Measurements from ENCODE around the gene DMBT1. TPM values are rescaled to one million over a fixed set of nuclear protein-coding genes. Genes with fewer than 3 reads are reported as not detected.

Gene DMBT1
- polyA plus RNA-seq, 1 donor (not counting 4 experiments of a cell fraction or from before 2014, with no cell fraction given), result 0.04 TPM

- Histone ChIP-seq H3K4me1 (ENCODE audit: control insufficient read depth, extremely low read depth, insufficient read depth, low read length) (no peaks in the 10 kb centered on the region), H3K9me3 (ENCODE audit: control insufficient read depth, low read depth, low read length) (no peaks in the 10 kb centered on the region), H3K79me2 (ENCODE audit: control insufficient read depth, insufficient read depth, low read length) (no peaks in the 10 kb centered on the region), H3K4me2 (ENCODE audit: control insufficient read depth, extremely low read depth, insufficient read depth, low read depth, low read length) (no peak overlapping the region), H3K9ac (ENCODE audit: control insufficient read depth, extremely low read depth, insufficient read depth, low read length) (no peak overlapping the region), H3K27ac (ENCODE audit: control insufficient read depth, insufficient read depth, low read length) (no peak overlapping the region), H3K9me1 (ENCODE audit: control insufficient read depth, extremely low read depth, insufficient read depth, low read length) (no peaks in the 10 kb centered on the region), H2AFZ (ENCODE audit: control insufficient read depth, low read length) (no peak overlapping the region), H3K36me3 (ENCODE audit: control insufficient read depth in 2 of 2, extremely low read depth in 1 of 2, insufficient read depth in 2 of 2, low read length in 2 of 2) (no peaks in the 10 kb centered on the region), H3K27me3 (ENCODE audit: control insufficient read depth, extremely low read depth, insufficient read depth, low read length) (peaks cover 6% of the 10 kb centered on the region), H4K20me1 (ENCODE audit: control insufficient read depth, extremely low read depth, insufficient read depth, low read length) (no peaks in the 10 kb centered on the region), H3K4me3 (ENCODE audit: control insufficient read depth in 2 of 3, extremely low read depth in 1 of 3, insufficient read depth in 2 of 3, low read depth in 1 of 3, low read length in 3 of 3) (no peak overlapping the region)
- dilution Hi-C loops (cut with MboI; ENCODE audit: extremely low pct_ligation_motif_present, low sequenced_read_pairs), result no loop called here
- no peak for DNase-seq (ENCODE audit: low read depth, low spot score)
- TF ChIP-seq EZH2 (IDR thresholded peaks at IDR 0.05; ENCODE audit: low read length) (no peak), CTCF (optimal IDR thresholded peaks at IDR 0.05 in 1 of 3, IDR thresholded peaks at IDR 0.05 in 1 of 3, conservative IDR thresholded peaks at IDR 0.05 in 1 of 3; ENCODE audit: extremely low read depth in 1 of 3, insufficient read depth in 2 of 3, low read length in 3 of 3) (no peak)
- FAIRE-seq, result no peak
These were observed 31.6 kb downstream of the DMBT1 start for GRCh38 chr10:122592161-122592560.

GRCh38 chr10:122617476-122618270 is 57.1 kb downstream of the DMBT1 start:
- dilution Hi-C loops (cut with MboI; ENCODE audit: extremely low pct_ligation_motif_present, low sequenced_read_pairs), result no loop called here
- Histone ChIP-seq H3K27me3 (ENCODE audit: control insufficient read depth, extremely low read depth, insufficient read depth, low read length) (peaks cover 3% of the 10 kb centered on the region), H3K4me2 (ENCODE audit: control insufficient read depth, extremely low read depth, insufficient read depth, low read depth, low read length) (no peak overlapping the region), H3K4me3 (ENCODE audit: control insufficient read depth in 2 of 3, extremely low read depth in 1 of 3, insufficient read depth in 2 of 3, low read depth in 1 of 3, low read length in 3 of 3) (no peak overlapping the region), H2AFZ (ENCODE audit: control insufficient read depth, low read length) (no peak overlapping the region), H3K4me1 (ENCODE audit: control insufficient read depth, extremely low read depth, insufficient read depth, low read length) (no peaks in the 10 kb centered on the region), H3K9me1 (ENCODE audit: control insufficient read depth, extremely low read depth, insufficient read depth, low read length) (no peaks in the 10 kb centered on the region), H3K9me3 (ENCODE audit: control insufficient read depth, low read depth, low read length) (no peaks in the 10 kb centered on the region), H3K36me3 (ENCODE audit: control insufficient read depth in 2 of 2, extremely low read depth in 1 of 2, insufficient read depth in 2 of 2, low read length in 2 of 2) (no peaks in the 10 kb centered on the region), H3K9ac (ENCODE audit: control insufficient read depth, extremely low read depth, insufficient read depth, low read length) (no peak overlapping the region), H3K27ac (ENCODE audit: control insufficient read depth, insufficient read depth, low read length) (no peak overlapping the region), H3K79me2 (ENCODE audit: control insufficient read depth, insufficient read depth, low read length) (no peaks in the 10 kb centered on the region), H4K20me1 (ENCODE audit: control insufficient read depth, extremely low read depth, insufficient read depth, low read length) (no peaks in the 10 kb centered on the region)
- TF ChIP-seq EZH2 (IDR thresholded peaks at IDR 0.05; ENCODE audit: low read length) (no peak), CTCF (optimal IDR thresholded peaks at IDR 0.05 in 1 of 3, IDR thresholded peaks at IDR 0.05 in 1 of 3, conservative IDR thresholded peaks at IDR 0.05 in 1 of 3; ENCODE audit: extremely low read depth in 1 of 3, insufficient read depth in 2 of 3, low read length in 3 of 3) (no peak)
- FAIRE-seq, result no peak
- DNase-seq (ENCODE audit: low read depth, low spot score), result no peak

Data from keratinocyte (primary cell).